Naive thymus-derived CD8-positive, alpha-beta T cell (primary cell): ENCODE data around the gene CCDC183. TPM values are rescaled to one million over a fixed set of nuclear protein-coding genes. Genes with fewer than 3 reads are reported as not detected.
"Not testable (repeated sequence)": the region's sequence is repeated elsewhere in the genome, so short reads cannot be mapped to it uniquely, and the experiment has no call there.

Source experiments
- ATAC-seq, 2 donors: fragments of 150-1000 bp; cut with Tn5 transposase in 1 of 2; sonication (Bioruptor Pico), chemical (Tn5 transposase) in 1 of 2; 1 replicate in 1 of 2; 2 replicates in 1 of 2; pipeline ENCODE4 v1.10.0; 2021; ENCODE audit warnings: mild to moderate bottlenecking in 2 of 2, moderate library complexity in 2 of 2
- POLR2A ChIA-PET: fragments of 350-600 bp; sonication (Branson Sonifier 250); formaldehyde crosslinking; loops from one replicate; lab custom pipeline; 2021; ENCODE audit warnings: antibody characterized with exemption; lab: Charles Lee
- DNase-seq, 10 donors: peaks; one replicate each; pipeline versions ENCODE4 v3.0.0 to v3.0.0-alpha.2; 2020 to 2022
- H3K27ac Mint-ChIP-seq, 10 donors: one replicate each; pipeline ENCODE4 v1.8.0; 2020 to 2022; ENCODE audit warnings: mild to moderate bottlenecking in 10 of 10, mixed read lengths in 10 of 10, moderate library complexity in 4 of 10, inconsistent platforms in 1 of 10
- H3K27me3 Mint-ChIP-seq, 5 donors: one replicate each; pipeline ENCODE4 v1.8.0; 2021 to 2022; ENCODE audit warnings: mixed read lengths in 5 of 5
- H3K36me3 Mint-ChIP-seq, 3 donors: one replicate each; pipeline ENCODE4 v1.8.0; 2020 to 2022; ENCODE audit warnings: mixed read lengths in 3 of 3, mild to moderate bottlenecking in 2 of 3, inconsistent platforms in 1 of 3
- H3K4me1 Mint-ChIP-seq, 4 donors: one replicate each; pipeline ENCODE4 v1.8.0; 2021 to 2022; ENCODE audit warnings: mixed read lengths in 4 of 4
- H3K4me3 Mint-ChIP-seq, 10 donors: one replicate each; pipeline ENCODE4 v1.8.0; 2020 to 2022; ENCODE audit warnings: mild to moderate bottlenecking in 10 of 10, mixed read lengths in 10 of 10, moderate library complexity in 6 of 10, inconsistent platforms in 1 of 10
- H3K9me3 Mint-ChIP-seq, 9 donors: one replicate each; pipeline ENCODE4 v1.8.0; 2020 to 2022; ENCODE audit warnings: mixed read lengths in 9 of 9, mild to moderate bottlenecking in 3 of 9, inconsistent platforms in 1 of 9, moderate library complexity in 1 of 9
- polyA plus RNA-seq, 3 donors: library from polyadenylated mRNA; unstranded; fragments of 300-500 nt; fragmentation: Illumina TruSeq; gene quantifications; one replicate each; pipeline ENCODE4 v1.2.3, GENCODE V29; 2021
- total RNA-seq, 8 experiments: library from RNA in 2 of 8; stranded (reverse) in 2 of 8; gene quantifications; one replicate each; pipeline ENCODE4 v1.2.3 and lab custom pipeline; 2021 to 2026

Gene CCDC183
- total and polyA plus RNA-seq, 5 experiments from 2014 or later, result 0.18 to 2.3 (median 1.4) TPM; not detected in 2

DNA sequence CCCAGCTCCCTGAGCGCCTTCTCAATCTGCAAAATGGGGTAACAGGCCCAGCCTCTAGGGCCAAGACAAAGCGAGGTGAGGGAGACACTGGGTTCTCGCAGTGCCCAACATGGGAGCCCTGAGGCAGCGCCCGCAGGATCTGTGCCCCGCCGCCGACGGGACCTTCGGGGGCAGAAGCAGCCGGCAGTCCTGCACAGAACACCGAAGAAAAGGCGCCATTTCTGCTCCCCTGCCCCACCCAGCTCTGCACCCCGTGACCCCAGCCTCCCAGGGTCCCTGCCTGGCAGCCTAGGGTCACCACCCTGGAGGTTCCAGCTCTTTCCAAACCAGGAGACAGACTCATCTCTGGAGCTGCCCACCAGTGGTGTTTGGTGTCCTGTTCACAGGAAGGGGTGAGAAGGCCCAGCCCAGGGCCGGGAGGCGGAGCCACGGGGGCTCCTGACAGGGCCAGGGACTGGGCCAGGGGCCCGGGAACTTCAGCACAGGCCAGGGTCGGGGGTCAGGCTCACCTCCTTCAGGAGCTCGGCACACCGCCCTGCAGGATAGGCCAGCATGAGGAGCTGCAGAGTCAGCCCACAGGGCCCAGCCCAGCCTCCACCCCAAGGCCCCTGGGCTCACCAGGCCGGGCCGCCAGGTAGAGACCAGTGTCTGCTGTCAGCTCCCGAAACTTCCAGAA lies 41.4 kb upstream of the CCDC183 start:
- POLR2A ChIA-PET, result no interaction called here
- no peak overlapping the region for H3K27ac Mint-ChIP-seq

DNA sequence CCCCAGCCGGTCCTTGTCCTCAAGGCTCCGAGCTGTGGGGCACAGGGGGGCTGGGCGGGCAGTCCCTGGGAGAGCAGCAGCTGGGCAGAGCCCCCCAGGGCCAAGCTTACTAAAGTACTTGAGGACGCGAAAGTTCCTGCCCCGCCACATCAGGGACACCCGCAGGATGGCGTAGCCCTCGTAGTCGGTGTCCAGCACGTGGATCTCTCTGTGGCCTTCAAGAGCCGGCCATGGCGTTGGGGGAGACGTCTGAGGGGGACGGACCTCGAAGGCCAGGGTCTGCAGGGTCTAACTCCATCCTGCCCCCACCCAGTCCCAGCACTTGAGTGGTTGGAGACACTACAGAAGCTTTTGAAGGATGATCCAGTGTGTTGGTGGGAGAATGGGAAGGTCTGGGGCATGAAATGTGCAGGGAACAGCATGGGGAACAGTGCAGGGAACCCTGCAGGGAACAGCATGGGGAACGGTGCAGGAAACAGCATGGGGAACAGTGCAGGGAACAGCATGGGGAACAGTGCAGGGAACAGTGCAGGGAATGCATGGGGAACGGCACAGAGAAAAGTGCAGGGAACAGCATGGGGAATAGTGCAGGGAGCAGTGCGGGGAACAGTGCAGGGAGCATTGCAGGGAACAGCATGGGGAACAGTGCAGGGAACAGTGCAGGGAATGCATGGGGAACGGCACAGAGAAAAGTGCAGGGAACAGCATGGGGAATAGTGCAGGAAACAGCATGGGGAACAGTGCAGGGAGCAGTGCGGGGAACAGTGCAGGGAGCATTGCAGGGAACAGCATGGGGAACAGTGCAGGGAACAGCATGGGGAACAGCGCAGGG lies 40.6 kb upstream of the CCDC183 start:
- H3K9me3 Mint-ChIP-seq, result peaks cover 2 to 30% (median 18%) of the 10 kb centered on the region in 9 donors

More for the DNA sequence above, 41.4 kb upstream of the CCDC183 start:
- H3K27me3 Mint-ChIP-seq, result peaks cover 0 to 15% (median 2%) of the 10 kb centered on the region in 5 donors
- H3K4me3 Mint-ChIP-seq, result no peak overlapping the region
- H3K36me3 Mint-ChIP-seq, result peaks cover 0 to 15% (median 7%) of the 10 kb centered on the region in 3 donors
- peak in 1 of 10 donors; percentile 40 for DNase-seq
- peaks cover 2 to 32% (median 18%) of the 10 kb centered on the region in 9 donors for H3K9me3 Mint-ChIP-seq
- peaks cover 0 to 3% (median 0%) of the 10 kb centered on the region in 4 donors for H3K4me1 Mint-ChIP-seq
- ATAC-seq, result no peak

DNA sequence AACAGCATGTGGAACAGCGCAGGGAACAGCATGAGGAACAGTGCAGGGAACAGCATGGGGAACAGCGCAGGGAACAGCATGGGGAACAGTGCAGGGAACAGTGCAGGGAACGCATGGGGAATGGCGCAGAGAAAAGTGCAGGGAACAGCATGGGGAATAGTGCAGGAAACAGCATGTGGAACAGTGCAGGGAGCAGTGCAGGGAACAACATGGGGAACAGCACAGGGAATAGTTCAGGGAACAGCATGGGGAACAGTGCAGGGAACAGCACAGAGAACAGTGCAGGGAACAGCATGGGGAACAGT lies 40.1 kb upstream of the CCDC183 start:
- H3K4me3 Mint-ChIP-seq, result no peak overlapping the region
- POLR2A ChIA-PET, result no interaction called here
- peaks cover 0 to 21% (median 3%) of the 10 kb centered on the region in 5 donors for H3K27me3 Mint-ChIP-seq
- peaks cover 2 to 26% (median 18%) of the 10 kb centered on the region in 9 donors for H3K9me3 Mint-ChIP-seq
- ATAC-seq (no peak), DNase-seq (no peak)
- peaks cover 0 to 15% (median 7%) of the 10 kb centered on the region in 3 donors for H3K36me3 Mint-ChIP-seq
- no peak overlapping the region for H3K27ac Mint-ChIP-seq
- H3K4me1 Mint-ChIP-seq, result peaks cover 0 to 7% (median 2%) of the 10 kb centered on the region in 4 donors

More for the DNA sequence above, 40.6 kb upstream of the CCDC183 start:
- Mint-ChIP-seq H3K36me3 (peaks cover 0 to 15% (median 7%) of the 10 kb centered on the region in 3 donors), H3K27ac (peak overlapping the region in 1 of 10 donors; percentile 1), H3K27me3 (peaks cover 0 to 19% (median 3%) of the 10 kb centered on the region in 5 donors)
- DNase-seq, result peak in 1 of 10 donors; percentile 22
- H3K4me3 Mint-ChIP-seq, POLR2A ChIA-PET, ATAC-seq, H3K4me1 Mint-ChIP-seq: not testable (repeated sequence)

DNA sequence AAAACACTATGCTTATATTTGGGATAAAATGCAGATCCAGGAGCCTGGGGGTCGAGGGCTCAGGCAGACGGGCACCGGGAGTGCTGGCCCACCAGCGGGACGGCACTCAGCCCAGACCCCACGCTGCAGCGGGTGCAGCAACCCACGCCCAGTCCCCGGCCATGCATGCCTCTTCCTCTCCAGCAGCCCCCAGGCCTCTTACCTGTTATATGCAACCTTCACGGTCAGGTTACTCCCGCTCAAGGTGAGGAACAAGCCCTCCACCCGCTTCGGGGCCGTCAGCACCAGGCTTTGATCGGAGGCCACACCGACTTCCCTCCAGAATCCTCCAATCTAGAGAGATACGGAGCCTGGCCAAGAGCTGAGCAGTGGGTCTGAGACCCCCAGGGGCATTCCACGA lies 39.3 kb upstream of the CCDC183 start:
- POLR2A ChIA-PET, result interaction anchor here (2.3 kb wide), 1 partner anchor 29 kb away, joined by 8 read pairs; no protein-coding TSS in a partner anchor
- Mint-ChIP-seq H3K4me3 (no peak overlapping the region), H3K27ac (no peak overlapping the region), H3K9me3 (peaks cover 2 to 20% (median 12%) of the 10 kb centered on the region in 9 donors), H3K27me3 (peaks cover 0 to 26% (median 3%) of the 10 kb centered on the region in 5 donors), H3K4me1 (peaks cover 0 to 7% (median 2%) of the 10 kb centered on the region in 4 donors), H3K36me3 (peaks cover 0 to 10% (median 7%) of the 10 kb centered on the region in 3 donors)
- ATAC-seq, result no peak
- DNase-seq, result peak in 1 of 10 donors; percentile 45

DNA sequence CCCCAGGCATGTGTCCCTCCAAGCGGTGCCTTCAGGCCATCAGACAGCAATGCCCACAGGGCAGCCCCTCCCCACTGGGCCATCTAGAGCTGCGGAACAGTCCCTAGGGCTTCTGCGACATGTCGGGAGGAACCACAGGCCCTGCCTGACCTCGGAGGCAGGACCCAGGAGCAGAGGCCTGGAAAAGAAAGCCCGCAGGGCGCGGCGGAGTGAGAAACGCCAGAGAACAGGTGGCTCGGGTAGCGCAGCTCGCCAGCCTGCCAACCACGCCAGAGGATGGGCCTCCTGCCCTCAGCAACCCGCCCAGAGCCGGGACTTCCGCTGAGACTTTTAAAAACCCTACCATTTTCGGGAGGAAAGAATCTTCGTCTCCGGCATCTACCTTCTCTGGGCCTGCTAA lies 38.8 kb upstream of the CCDC183 start:
- Mint-ChIP-seq H3K27ac (no peak overlapping the region), H3K4me3 (no peak overlapping the region), H3K4me1 (peaks cover 0 to 7% (median 2%) of the 10 kb centered on the region in 4 donors), H3K9me3 (peaks cover 2 to 15% (median 7%) of the 10 kb centered on the region in 9 donors), H3K27me3 (peaks cover 0 to 25% (median 3%) of the 10 kb centered on the region in 5 donors), H3K36me3 (peaks cover 0 to 6% (median 4%) of the 10 kb centered on the region in 3 donors)
- ATAC-seq (no peak), DNase-seq (peak in 1 of 10 donors; percentile 59)
- POLR2A ChIA-PET, result interaction anchor here (2.3 kb wide), 1 partner anchor 30 kb away, joined by 8 read pairs; no protein-coding TSS in a partner anchor

DNA sequence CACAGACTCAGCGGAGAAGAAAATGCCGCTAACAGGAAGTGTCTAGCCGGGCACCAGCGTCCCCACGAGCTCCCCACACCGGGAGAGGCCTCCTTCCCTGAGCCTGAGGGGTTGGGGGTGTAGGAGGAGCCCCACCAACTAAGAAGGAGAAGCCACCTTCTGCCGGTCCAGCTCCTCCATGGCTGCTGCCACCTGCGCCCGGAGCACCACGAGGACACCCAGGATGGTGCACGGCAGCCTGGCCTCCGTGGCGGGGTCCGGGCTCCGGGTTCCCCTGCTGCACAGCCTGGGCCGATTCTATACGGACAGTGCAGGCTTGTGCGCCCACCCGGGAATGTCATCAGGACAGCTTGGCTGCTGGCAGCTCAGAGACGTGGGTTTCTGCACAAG lies 38.4 kb upstream of the CCDC183 start:
- Mint-ChIP-seq H3K4me3 (no peak overlapping the region), H3K36me3 (peaks cover 0 to 1% (median under 1%) of the 10 kb centered on the region in 3 donors), H3K9me3 (peaks cover under 1 to 11% (median 3%) of the 10 kb centered on the region in 9 donors), H3K27ac (no peak overlapping the region), H3K27me3 (peaks cover 0 to 25% (median 3%) of the 10 kb centered on the region in 5 donors), H3K4me1 (peaks cover 0 to 7% (median 2%) of the 10 kb centered on the region in 4 donors)
- no peak for ATAC-seq
- POLR2A ChIA-PET, result interaction anchor here (0.7 to 2.3 kb wide), 2 partner anchors 30 to 461 kb away, joined by 4 to 8 read pairs; no protein-coding TSS in a partner anchor
- peak in 1 of 10 donors; percentile 45 for DNase-seq

DNA sequence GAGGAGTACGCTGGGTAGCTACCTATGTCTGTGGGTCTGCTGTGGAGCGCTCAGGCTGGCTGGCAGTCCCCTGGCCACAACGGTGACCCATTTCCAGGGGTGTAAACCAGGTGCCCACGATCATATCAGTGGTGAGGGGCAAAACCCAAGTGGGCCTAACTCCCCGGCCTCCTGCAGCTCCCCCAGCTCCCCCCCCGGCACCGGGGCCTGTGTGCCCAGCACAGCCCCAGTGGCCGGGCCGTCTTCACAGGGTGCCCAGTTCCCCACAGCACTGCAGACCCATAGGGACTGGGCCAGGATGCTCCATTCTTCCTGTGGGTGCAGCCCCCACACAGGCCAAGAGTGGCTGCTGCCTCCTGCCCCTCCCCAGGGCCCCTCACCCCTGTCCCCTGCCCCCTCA lies 37.1 kb upstream of the CCDC183 start:
- POLR2A ChIA-PET, result interaction anchor here (0.6 to 0.7 kb wide), 2 partner anchors 15 to 281 kb away, joined by 3 read pairs; no protein-coding TSS in a partner anchor

DNA sequence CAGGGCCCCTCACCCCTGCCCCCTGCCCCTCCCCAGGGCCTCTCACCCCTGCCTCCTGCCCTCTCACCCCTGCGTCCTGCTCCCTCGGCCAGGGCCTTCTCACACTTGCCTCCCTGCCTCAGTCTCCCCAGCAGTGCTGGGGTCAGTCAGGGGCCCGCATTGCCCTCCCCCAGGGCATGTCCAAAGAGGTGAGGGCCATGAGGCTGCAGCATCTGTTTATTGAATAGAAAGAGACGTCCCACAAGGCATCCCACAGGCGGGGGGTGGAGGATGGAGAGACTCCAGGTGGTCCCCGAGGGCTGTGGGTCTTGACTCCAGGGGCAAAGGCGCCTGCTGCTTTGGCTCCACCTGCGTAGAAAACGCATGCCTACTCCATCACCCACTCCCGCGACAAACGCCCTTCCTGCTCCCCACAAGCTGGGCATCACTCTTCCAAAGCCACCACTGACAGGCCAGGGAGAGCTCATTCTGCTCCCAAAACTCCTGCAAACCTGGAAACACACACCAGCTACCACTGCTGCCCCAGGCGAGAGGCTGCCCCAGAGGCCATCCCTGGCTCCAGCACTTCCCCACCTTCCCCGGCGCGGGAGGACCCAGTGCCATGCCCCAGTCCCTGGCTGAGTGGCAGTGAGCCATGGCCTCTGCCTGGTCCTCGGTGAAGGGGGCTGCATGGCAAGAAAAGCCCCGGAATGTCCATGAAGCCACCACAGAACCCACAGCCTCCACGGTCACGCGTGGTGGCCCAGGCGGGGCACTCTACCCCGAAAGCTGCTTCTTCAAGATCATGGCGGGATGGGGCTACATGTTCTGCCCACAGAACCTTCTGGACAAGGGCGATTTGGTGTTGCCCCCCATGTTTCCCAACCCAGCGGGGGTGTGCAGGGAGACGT lies 36.5 kb upstream of the CCDC183 start:
- Mint-ChIP-seq H3K9me3 (peaks cover 0 to 9% (median 0%) of the 10 kb centered on the region in 9 donors), H3K27ac (no peak overlapping the region), H3K27me3 (peaks cover 0 to 28% (median 3%) of the 10 kb centered on the region in 5 donors), H3K36me3 (no peaks in the 10 kb centered on the region), H3K4me1 (peaks cover 0 to 5% (median 2%) of the 10 kb centered on the region in 4 donors), H3K4me3 (peak overlapping the region in 1 of 10 donors; percentile 19)
- ATAC-seq (no peak), DNase-seq (peak in 1 of 10 donors; percentile 38)
- POLR2A ChIA-PET, result interaction anchor here (0.5 kb wide), 1 partner anchor 355 kb away, joined by 3 read pairs; no protein-coding TSS in a partner anchor

More for the DNA sequence above, 37.1 kb upstream of the CCDC183 start:
- no peaks in the 10 kb centered on the region for H3K36me3 Mint-ChIP-seq
- no peak overlapping the region for H3K27ac Mint-ChIP-seq
- H3K9me3 Mint-ChIP-seq, result peaks cover 0 to 9% (median 0%) of the 10 kb centered on the region in 9 donors
- H3K27me3 Mint-ChIP-seq, result peaks cover 0 to 28% (median 3%) of the 10 kb centered on the region in 5 donors
- ATAC-seq, result no peak
- peaks cover 0 to 7% (median 2%) of the 10 kb centered on the region in 4 donors for H3K4me1 Mint-ChIP-seq
- H3K4me3 Mint-ChIP-seq, result no peak overlapping the region
- peak in 1 of 10 donors; percentile 21 for DNase-seq

DNA sequence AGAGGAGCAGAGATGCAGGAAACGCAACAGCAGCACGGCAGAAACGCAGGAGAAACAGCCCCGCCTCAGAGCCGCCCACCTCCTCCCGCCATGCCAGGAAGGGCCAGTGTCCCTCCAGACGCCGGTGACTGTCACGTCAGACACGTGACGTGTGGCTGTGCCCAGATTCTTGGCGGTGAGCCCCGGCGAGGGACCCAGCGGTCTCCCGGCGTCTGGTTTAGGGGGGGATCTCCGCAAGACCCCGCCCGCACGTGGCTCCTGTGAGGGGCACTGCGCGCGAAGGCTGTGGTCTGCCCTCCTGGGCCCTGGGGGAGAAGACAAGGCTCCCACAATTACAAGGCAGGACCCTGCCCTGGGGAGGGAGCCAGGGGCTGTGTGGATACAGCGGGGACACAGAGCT lies 35.7 kb upstream of the CCDC183 start:
- ATAC-seq (no peak), DNase-seq (peak in 1 of 10 donors; percentile 55)
- H3K27ac Mint-ChIP-seq, result no peak overlapping the region

DNA sequence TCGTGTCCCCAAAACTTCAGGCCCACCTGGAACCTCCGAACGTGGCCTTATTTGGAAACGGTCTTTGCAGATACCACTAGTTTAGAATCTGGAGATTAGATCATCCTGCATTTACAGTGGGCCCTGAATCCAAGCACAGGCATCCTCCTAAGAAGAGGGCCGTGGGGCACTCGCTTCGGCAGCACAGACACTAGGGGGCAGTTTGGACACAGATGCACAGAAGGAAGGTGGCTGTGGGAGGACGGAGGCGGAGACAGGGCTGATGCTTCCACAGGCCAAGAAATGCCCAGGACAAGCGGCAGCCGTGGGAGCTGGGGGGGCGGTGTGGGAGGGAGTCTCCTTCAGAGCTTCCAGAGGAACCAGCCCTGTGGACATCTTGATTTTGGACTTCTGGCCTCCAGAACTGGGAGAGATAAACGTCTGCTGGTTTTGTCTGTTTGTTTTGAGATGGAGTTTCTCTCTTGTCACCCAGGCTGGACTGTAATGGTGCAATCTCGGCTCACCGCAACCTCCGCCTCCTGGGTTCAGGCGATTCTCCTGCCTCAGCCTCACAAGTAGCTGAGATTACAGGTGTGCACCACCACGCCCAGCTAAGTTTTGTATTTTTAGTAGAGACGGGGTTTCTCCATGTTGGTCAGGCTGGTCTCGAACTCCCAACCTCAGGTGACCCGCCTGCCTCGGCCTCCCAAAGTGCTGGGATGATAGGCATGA lies 35.1 kb upstream of the CCDC183 start:
- POLR2A ChIA-PET, result interaction anchor here (0.7 kb wide), 1 partner anchor 274 kb away, joined by 3 read pairs; no protein-coding TSS in a partner anchor
- DNase-seq, result peak in 1 of 10 donors; percentile 57
- not testable (repeated sequence) for H3K36me3 Mint-ChIP-seq, ATAC-seq, H3K4me1 Mint-ChIP-seq, H3K27ac Mint-ChIP-seq, H3K9me3 Mint-ChIP-seq
- peaks cover 0 to 26% (median 5%) of the 10 kb centered on the region in 5 donors for H3K27me3 Mint-ChIP-seq
- peak overlapping the region in 1 of 10 donors; percentile 39 for H3K4me3 Mint-ChIP-seq

More for the DNA sequence above, 35.7 kb upstream of the CCDC183 start:
- peaks cover 0 to 29% (median 3%) of the 10 kb centered on the region in 5 donors for H3K27me3 Mint-ChIP-seq
- H3K4me3 Mint-ChIP-seq, result peak overlapping the region in 1 of 10 donors; percentile 19
- peaks cover 0 to 5% (median 2%) of the 10 kb centered on the region in 4 donors for H3K4me1 Mint-ChIP-seq
- POLR2A ChIA-PET, result no interaction called here
- peaks cover 0 to 9% (median 0%) of the 10 kb centered on the region in 9 donors for H3K9me3 Mint-ChIP-seq
- H3K36me3 Mint-ChIP-seq, result no peaks in the 10 kb centered on the region

DNA sequence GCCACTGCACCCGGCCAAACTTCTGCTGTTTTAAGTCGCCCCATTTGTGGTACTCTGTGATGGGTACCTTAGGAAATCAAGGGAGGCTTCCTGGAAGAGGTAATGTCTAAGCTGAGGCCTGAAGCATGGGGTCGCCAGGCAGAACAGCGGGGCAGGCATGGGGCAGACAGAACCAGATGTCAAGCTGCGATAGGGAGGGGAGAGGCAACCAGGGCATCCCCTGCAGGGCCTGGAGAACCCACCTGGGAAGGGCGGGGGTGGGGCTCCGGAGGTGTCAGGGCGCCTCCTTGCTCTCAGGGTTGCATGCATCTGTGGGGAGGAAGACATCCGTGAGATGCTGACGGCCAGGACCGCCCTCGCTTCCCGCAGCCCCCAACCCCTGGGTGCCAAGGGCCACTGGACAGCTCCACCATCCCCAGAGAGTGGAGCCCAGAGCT lies 34.6 kb upstream of the CCDC183 start:
- H3K4me1 Mint-ChIP-seq, result peaks cover 0 to 13% (median 2%) of the 10 kb centered on the region in 4 donors
- peaks cover 0 to 21% (median 6%) of the 10 kb centered on the region in 5 donors for H3K27me3 Mint-ChIP-seq
- no peak overlapping the region for H3K4me3 Mint-ChIP-seq
- no peak overlapping the region for H3K27ac Mint-ChIP-seq
- H3K9me3 Mint-ChIP-seq, result peaks cover 0 to 2% (median 0%) of the 10 kb centered on the region in 9 donors
- POLR2A ChIA-PET, result interaction anchor here (0.7 kb wide), 1 partner anchor 274 kb away, joined by 3 read pairs; no protein-coding TSS in a partner anchor
- ATAC-seq (no peak), DNase-seq (no peak)
- H3K36me3 Mint-ChIP-seq, result no peaks in the 10 kb centered on the region
